ENCODE results near the gene SLX4.

DNA sequence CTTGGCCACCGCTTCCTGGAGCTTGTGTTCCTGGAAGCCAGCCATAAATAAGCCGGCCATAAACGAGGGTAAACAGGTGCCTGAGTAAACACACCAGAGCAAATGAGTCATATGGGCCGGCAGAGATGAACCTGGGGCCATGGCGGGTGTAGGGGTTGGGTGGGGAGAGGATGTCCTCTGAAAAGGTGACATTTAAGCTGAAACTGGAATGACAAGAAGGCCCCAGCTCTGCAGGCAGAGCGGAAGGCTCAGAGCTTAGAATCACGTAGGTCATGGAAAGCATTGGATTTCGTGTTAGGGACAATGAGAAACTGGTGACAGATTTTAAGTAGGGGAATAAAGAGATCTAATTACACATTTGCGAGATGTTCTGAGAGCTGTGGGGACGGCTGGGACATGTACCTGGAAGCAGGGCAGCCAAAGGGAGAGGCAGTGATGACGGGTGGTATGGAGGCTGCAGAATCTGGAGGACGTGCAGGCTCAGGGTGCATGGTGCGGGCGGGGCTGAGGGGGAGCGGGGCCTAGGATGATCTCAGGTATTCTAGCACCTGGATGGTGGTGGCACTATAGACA, 35.0 kb upstream of the SLX4 start:
- TF ChIP-seq CTCF (IDR thresholded peaks at IDR 0.05) (no peak), EZH2 (IDR thresholded peaks at IDR 0.05; ENCODE audit: borderline replicate concordance, insufficient read depth, low read depth, low read length, poor library complexity, severe bottlenecking) (no peak)
